Mucosa of descending colon (tissue), 3 donors: Measurements from ENCODE around the gene FN3K. TPM values are rescaled to one million over a fixed set of nuclear protein-coding genes. Genes with fewer than 3 reads are reported as not detected.

Experiments
- ATAC-seq: fragments of 200-7000 bp; cut with Tn5 transposase; one replicate; pipeline ENCODE4 v1.9.1; 2020; ENCODE audit warnings: mild to moderate bottlenecking, moderate library complexity
- DNase-seq, 3 donors: peaks; one replicate each; pipeline ENCODE4 v3.0.0-alpha.2; 2020
- H3K36me3 ChIP-seq: fragments of 200-600 bp; one replicate; pipeline ENCODE4 v1.8.0; 2021; ENCODE audit warnings: low read depth, mild to moderate bottlenecking
- H3K4me1 ChIP-seq: fragments of 200-600 bp; one replicate; pipeline ENCODE4 v1.8.0; 2021; ENCODE audit warnings: low read depth, mild to moderate bottlenecking
- H3K4me3 ChIP-seq: fragments of 200-600 bp; one replicate; pipeline ENCODE4 v1.8.0; 2021; ENCODE audit warnings: mild to moderate bottlenecking
- H3K9me3 ChIP-seq: fragments of 200-600 bp; one replicate; pipeline ENCODE4 v1.8.0; 2021; ENCODE audit warnings: mild to moderate bottlenecking
- CTCF ChIP-seq: fragments of 200-600 bp; IDR thresholded peaks from one replicate; pipeline ENCODE4 v1.8.0; 2022; ENCODE audit warnings: antibody characterized with exemption, mild to moderate bottlenecking
- intact Hi-C, 2 donors: fragments of 100-400 bp; cut with DNase I in 1 of 2; cut with micrococcal nuclease in 1 of 2; formaldehyde crosslinking; loops; one replicate each; pipeline versions ENCODE4 v1.11.0 to v1.11.1; 2022; cut with DNase I, micrococcal nuclease
- total RNA-seq, 3 donors: library from RNA; stranded (reverse); fragmentation: NEBNext Ultra II Directional in 2 of 3; extraction: Animal tissue kit (Norgen Biotek cat#: 25700) in 2 of 3; gene quantifications; one replicate each; pipeline versions ENCODE4 v1.2.1 to v1.2.4, GENCODE V29; 2021 to 2023
- donor health status: DM: no; HTN: no; CAD: no; lungs with moderate emphysema.
- donor health status: DM: no; HTN: no; CAD: no.
- donor health status: DM: no; HTN: yes; CAD: no.

The FN3K gene
- total RNA-seq, 3 donors from 2014 or later, result 39.4 to 45.5 (median 40.8) TPM

- Histone ChIP-seq H3K4me3 (peak within 1 kb of the TSS; percentile 33), H3K36me3 (no peaks in the 10 kb centered on the region), H3K4me1 (peaks cover 11% of the 10 kb centered on the region), H3K9me3 (no peaks in the 10 kb centered on the region)
- DNase-seq (peak; percentile 91 to 98 (median 92)), ATAC-seq (peak; percentile 94)
- intact Hi-C loops, result no loop called here
- TF ChIP-seq CTCF, result no peak
These were observed 19.0 kb upstream of the FN3K start, which contains the start of gene FN3KRP for GRCh38 chr17:82716203-82717010. TSS of gene FN3KRP (plus strand) at chr17:82716706. CDS start at chr17:82716756, 50 bp downstream.

- TF ChIP-seq CTCF, result no peak
- DNase-seq (no peak), ATAC-seq (no peak)
- Histone ChIP-seq H3K36me3 (no peaks in the 10 kb centered on the region), H3K9me3 (no peaks in the 10 kb centered on the region), H3K4me1 (peaks cover 11% of the 10 kb centered on the region), H3K4me3 (no peak overlapping the region)
- intact Hi-C loops, result no loop called here
These were observed 16.3 kb upstream of the FN3K start for GRCh38 chr17:82718986-82719685.

GRCh38 chr17:82720204-82720603 is 15.2 kb upstream of the FN3K start:
- intact Hi-C loops, result no loop called here
- TF ChIP-seq CTCF, result no peak
- ATAC-seq (no peak), DNase-seq (no peak)
- no peaks in the 10 kb centered on the region for H3K36me3 ChIP-seq
- H3K4me1 ChIP-seq, result peaks cover 11% of the 10 kb centered on the region
- no peaks in the 10 kb centered on the region for H3K9me3 ChIP-seq
- no peak overlapping the region for H3K4me3 ChIP-seq

GRCh38 chr17:82722341-82723013 is 12.9 kb upstream of the FN3K start:
- DNase-seq, result no peak
- Histone ChIP-seq H3K4me1 (peaks cover 5% of the 10 kb centered on the region), H3K36me3 (no peaks in the 10 kb centered on the region), H3K9me3 (no peaks in the 10 kb centered on the region), H3K4me3 (no peak overlapping the region)
- no peak for ATAC-seq
- no peak for TF ChIP-seq CTCF
- intact Hi-C loops, result no loop called here

- no peak for DNase-seq
- TF ChIP-seq CTCF, result no peak
- intact Hi-C loops, result no loop called here
- Histone ChIP-seq H3K36me3 (no peaks in the 10 kb centered on the region), H3K4me3 (no peak overlapping the region), H3K9me3 (no peaks in the 10 kb centered on the region), H3K4me1 (no peaks in the 10 kb centered on the region)
- no peak for ATAC-seq
These were observed 12.1 kb upstream of the FN3K start for GRCh38 chr17:82723169-82723807.
